GM21526 (cell line): Measurements from ENCODE around the gene PCSK6.

Source experiments
- ATAC-seq: cut with Tn5 transposase; IDR thresholded peaks from one replicate; pipeline ENCODE4 v1.9.1; 2021; ENCODE audit warnings: moderate library complexity; ENCODE audit not compliant: unreplicated experiment, low FRiP score

PCSK6 gene

GRCh38 chr15:101320501-101321052 lies 168.9 kb downstream of the PCSK6 start:
- ATAC-seq, result peak; percentile 77

GRCh38 chr15:101318839-101319238 lies 170.7 kb downstream of the PCSK6 start:
- ATAC-seq, result no peak

GRCh38 chr15:101318147-101318819 lies 171.2 kb downstream of the PCSK6 start:
- no peak for ATAC-seq

- no peak for ATAC-seq
These were observed 172.1 kb downstream of the PCSK6 start for GRCh38 chr15:101317336-101317872.

GRCh38 chr15:101316529-101316928 lies 173.0 kb downstream of the PCSK6 start:
- no peak for ATAC-seq

GRCh38 chr15:101315736-101316135 lies 173.8 kb downstream of the PCSK6 start:
- ATAC-seq, result no peak

- no peak for ATAC-seq
These were observed 175.0 kb downstream of the PCSK6 start for GRCh38 chr15:101314336-101315125.

GRCh38 chr15:101313041-101313761 lies 176.3 kb downstream of the PCSK6 start:
- no peak for ATAC-seq

- no peak for ATAC-seq
These were observed 179.0 kb downstream of the PCSK6 start for GRCh38 chr15:101310508-101310907.

- ATAC-seq, result no peak
These were observed 179.4 kb downstream of the PCSK6 start for GRCh38 chr15:101310161-101310480.

- no peak for ATAC-seq
These were observed 179.9 kb downstream of the PCSK6 start for GRCh38 chr15:101309436-101310160.

- ATAC-seq, result no peak
These were observed 180.7 kb downstream of the PCSK6 start for GRCh38 chr15:101308604-101309435.

- no peak for ATAC-seq
These were observed 181.5 kb downstream of the PCSK6 start for GRCh38 chr15:101307897-101308603.

- no peak for ATAC-seq
These were observed 182.2 kb downstream of the PCSK6 start for GRCh38 chr15:101307048-101307896.

GRCh38 chr15:101306341-101307047 lies 183.0 kb downstream of the PCSK6 start:
- no peak for ATAC-seq

GRCh38 chr15:101305820-101306255 lies 183.7 kb downstream of the PCSK6 start:
- ATAC-seq, result no peak

- no peak for ATAC-seq
These were observed 186.1 kb downstream of the PCSK6 start for GRCh38 chr15:101303408-101303807.
